ENCODE data around the gene L1CAM.

Gene L1CAM

GRCh38 chrX:153864561-153865320 is 21.2 kb downstream of the L1CAM start:
- H3K27ac ChIP-seq, result no peak overlapping the region
- CTCF ChIA-PET, result no interaction called here
- DNase-seq (ENCODE audit: low spot score), result no peak
- TF ChIP-seq CTCF (conservative IDR thresholded peaks at IDR 0.05; ENCODE audit: low read depth), result no peak
- POLR2A ChIA-PET (ENCODE audit: low non-redundant PET), result no interaction called here

GRCh38 chrX:153864101-153864500 is 21.9 kb downstream of the L1CAM start:
- no peak overlapping the region for H3K27ac ChIP-seq
- no peak for TF ChIP-seq CTCF (conservative IDR thresholded peaks at IDR 0.05; ENCODE audit: low read depth)
- DNase-seq (ENCODE audit: low spot score), result no peak
- CTCF ChIA-PET, result no interaction called here
- POLR2A ChIA-PET (ENCODE audit: low non-redundant PET), result no interaction called here

- ChIA-PET CTCF (interaction anchor here (0.5 kb wide), 1 partner anchor 257 kb away, joined by 3 read pairs; no protein-coding TSS in a partner anchor), POLR2A (ENCODE audit: low non-redundant PET) (no interaction called here)
- DNase-seq (ENCODE audit: low spot score), result no peak
- TF ChIP-seq CTCF (conservative IDR thresholded peaks at IDR 0.05; ENCODE audit: low read depth), result no peak
- no peak overlapping the region for H3K27ac ChIP-seq
These were observed 22.6 kb downstream of the L1CAM start for GRCh38 chrX:153863251-153863991.

- no peak for DNase-seq (ENCODE audit: low spot score)
- TF ChIP-seq CTCF (conservative IDR thresholded peaks at IDR 0.05; ENCODE audit: low read depth), result no peak
- no peak overlapping the region for H3K27ac ChIP-seq
- ChIA-PET POLR2A (ENCODE audit: low non-redundant PET) (no interaction called here), CTCF (interaction anchor here (0.5 kb wide), 1 partner anchor 257 kb away, joined by 3 read pairs; no protein-coding TSS in a partner anchor)
These were observed 23.4 kb downstream of the L1CAM start for GRCh38 chrX:153862369-153863250.

- DNase-seq (ENCODE audit: low spot score), result no peak
- POLR2A ChIA-PET (ENCODE audit: low non-redundant PET), result no interaction called here
- no peak overlapping the region for H3K27ac ChIP-seq
- CTCF ChIA-PET, result interaction anchor here (0.6 kb wide), 1 partner anchor 61 kb away, joined by 3 read pairs; no protein-coding TSS in a partner anchor
- TF ChIP-seq CTCF (conservative IDR thresholded peaks at IDR 0.05; ENCODE audit: low read depth), result no peak
These were observed 24.2 kb downstream of the L1CAM start for GRCh38 chrX:153861733-153862310.

GRCh38 chrX:153861151-153861550 is 24.8 kb downstream of the L1CAM start:
- ChIA-PET CTCF (no interaction called here), POLR2A (ENCODE audit: low non-redundant PET) (no interaction called here)
- no peak for TF ChIP-seq CTCF (conservative IDR thresholded peaks at IDR 0.05; ENCODE audit: low read depth)
- no peak overlapping the region for H3K27ac ChIP-seq
- DNase-seq (ENCODE audit: low spot score), result no peak
